Dendritic cell treated with granulocyte-macrophage colony-stimulating factor and Interleukin-4, amounts not matched to agents 40 ng/mL and 50 ng/mL, for 4 days (primary cell): ENCODE results near the gene CCL1.

Experiments used
- H3K27ac Mint-ChIP-seq: one replicate; pipeline ENCODE4 v1.8.0; 2022; ENCODE audit warnings: mild to moderate bottlenecking, mixed read lengths
- H3K27me3 Mint-ChIP-seq: one replicate; pipeline ENCODE4 v1.8.0; 2022; ENCODE audit warnings: mild to moderate bottlenecking, mixed read lengths
- H3K36me3 Mint-ChIP-seq: one replicate; pipeline ENCODE4 v1.8.0; 2022; ENCODE audit warnings: low read depth, mixed read lengths
- H3K4me1 Mint-ChIP-seq: one replicate; pipeline ENCODE4 v1.8.0; 2022; ENCODE audit warnings: low read depth, mixed read lengths
- H3K4me3 Mint-ChIP-seq: one replicate; pipeline ENCODE4 v1.8.0; 2022; ENCODE audit warnings: mild to moderate bottlenecking, moderate library complexity, mixed read lengths
- H3K9me3 Mint-ChIP-seq: one replicate; pipeline ENCODE4 v1.8.0; 2022; ENCODE audit warnings: mixed read lengths
- intact Hi-C: fragments of 100-400 bp; cut with micrococcal nuclease; formaldehyde crosslinking; loops from one replicate; pipeline ENCODE4 v1.15.0; 2022

CCL1 gene

DNA sequence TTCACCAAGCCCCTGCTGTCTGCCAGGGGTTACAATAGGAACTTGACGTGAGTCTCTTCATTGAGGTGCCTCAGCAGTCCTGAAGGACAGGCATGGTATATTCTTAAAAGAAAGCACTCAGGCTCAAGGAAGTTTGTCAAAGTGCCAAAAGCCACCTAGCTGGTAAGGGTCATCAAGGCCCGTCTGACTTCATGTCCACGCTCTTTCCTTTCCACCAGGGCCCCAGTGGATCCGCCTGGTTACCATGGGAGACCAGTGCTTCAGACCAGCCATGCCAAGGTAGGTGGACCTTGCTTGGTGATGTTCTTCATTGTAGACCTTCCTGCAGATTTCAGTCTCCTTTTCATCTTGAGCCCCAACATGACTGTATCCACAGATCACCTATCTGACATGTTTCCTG lies 27.6 kb upstream of the CCL1 start:
- no peaks in the 10 kb centered on the region for H3K36me3 Mint-ChIP-seq
- no peak overlapping the region for H3K27ac Mint-ChIP-seq
- H3K27me3 Mint-ChIP-seq: peaks cover 27% of the 10 kb centered on the region
- H3K9me3 Mint-ChIP-seq: no peaks in the 10 kb centered on the region
- H3K4me1 Mint-ChIP-seq: peaks cover 41% of the 10 kb centered on the region
- intact Hi-C loops: no loop called here
- H3K4me3 Mint-ChIP-seq: no peak overlapping the region

DNA sequence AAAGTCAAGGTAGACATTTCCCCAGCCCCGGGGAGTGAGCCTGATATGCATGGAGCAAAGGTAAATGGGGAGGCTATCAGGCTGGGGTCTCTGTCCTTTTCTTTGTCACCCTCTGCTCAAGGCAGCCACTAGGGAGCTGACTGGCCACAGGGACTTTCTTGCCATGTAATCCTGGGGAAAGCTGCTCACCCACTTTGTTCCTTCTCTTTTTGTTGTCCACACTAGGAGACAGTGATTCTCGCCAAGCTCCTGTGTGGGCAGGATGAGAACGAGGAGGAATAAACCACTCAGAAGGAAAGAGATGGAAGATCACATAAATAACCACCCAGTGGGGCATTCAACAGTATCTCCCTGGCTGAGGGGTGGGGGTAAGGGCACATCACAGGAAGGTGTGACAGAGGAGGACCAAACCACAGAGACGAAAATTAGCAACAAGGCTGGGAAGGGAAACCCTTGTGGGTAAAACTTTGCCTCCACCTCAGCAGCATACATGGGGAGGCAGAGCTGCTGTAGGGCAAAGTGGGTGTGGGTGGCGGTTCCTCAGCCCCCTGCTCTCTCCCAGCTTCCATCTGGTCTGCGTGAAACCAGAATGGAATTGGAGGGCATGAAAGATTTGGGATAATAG lies 26.2 kb upstream of the CCL1 start:
- H3K4me1 Mint-ChIP-seq: peaks cover 54% of the 10 kb centered on the region
- peaks cover 22% of the 10 kb centered on the region for H3K27me3 Mint-ChIP-seq
- H3K36me3 Mint-ChIP-seq: no peaks in the 10 kb centered on the region
- H3K27ac Mint-ChIP-seq: peak overlapping the region; percentile 44
- no peaks in the 10 kb centered on the region for H3K9me3 Mint-ChIP-seq
- no peak overlapping the region for H3K4me3 Mint-ChIP-seq
- intact Hi-C loops: no loop called here

DNA sequence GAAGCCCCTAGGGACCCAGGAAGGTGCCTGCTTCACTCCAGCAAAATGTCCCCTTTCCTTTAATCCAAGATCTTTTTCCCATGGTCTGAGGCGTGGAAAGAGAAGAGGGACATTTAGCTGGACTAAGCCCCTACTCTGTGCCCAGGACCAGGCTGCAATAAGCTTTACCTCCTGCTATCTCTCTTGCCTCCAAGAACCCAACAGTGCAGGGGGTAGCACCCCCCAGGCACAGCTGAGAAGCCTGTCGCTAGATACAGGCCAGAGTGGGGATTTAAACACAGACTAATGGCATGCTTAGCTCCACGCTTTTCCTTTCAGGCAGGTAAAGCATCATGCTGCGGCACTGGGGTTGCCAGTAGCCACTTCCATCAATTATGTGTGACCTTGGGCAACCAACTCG lies 24.5 kb upstream of the CCL1 start:
- H3K36me3 Mint-ChIP-seq: no peaks in the 10 kb centered on the region
- no peak overlapping the region for H3K4me3 Mint-ChIP-seq
- peaks cover 22% of the 10 kb centered on the region for H3K27me3 Mint-ChIP-seq
- H3K4me1 Mint-ChIP-seq: peaks cover 59% of the 10 kb centered on the region
- intact Hi-C loops: no loop called here
- peak overlapping the region; percentile 84 for H3K27ac Mint-ChIP-seq
- H3K9me3 Mint-ChIP-seq: no peaks in the 10 kb centered on the region

DNA sequence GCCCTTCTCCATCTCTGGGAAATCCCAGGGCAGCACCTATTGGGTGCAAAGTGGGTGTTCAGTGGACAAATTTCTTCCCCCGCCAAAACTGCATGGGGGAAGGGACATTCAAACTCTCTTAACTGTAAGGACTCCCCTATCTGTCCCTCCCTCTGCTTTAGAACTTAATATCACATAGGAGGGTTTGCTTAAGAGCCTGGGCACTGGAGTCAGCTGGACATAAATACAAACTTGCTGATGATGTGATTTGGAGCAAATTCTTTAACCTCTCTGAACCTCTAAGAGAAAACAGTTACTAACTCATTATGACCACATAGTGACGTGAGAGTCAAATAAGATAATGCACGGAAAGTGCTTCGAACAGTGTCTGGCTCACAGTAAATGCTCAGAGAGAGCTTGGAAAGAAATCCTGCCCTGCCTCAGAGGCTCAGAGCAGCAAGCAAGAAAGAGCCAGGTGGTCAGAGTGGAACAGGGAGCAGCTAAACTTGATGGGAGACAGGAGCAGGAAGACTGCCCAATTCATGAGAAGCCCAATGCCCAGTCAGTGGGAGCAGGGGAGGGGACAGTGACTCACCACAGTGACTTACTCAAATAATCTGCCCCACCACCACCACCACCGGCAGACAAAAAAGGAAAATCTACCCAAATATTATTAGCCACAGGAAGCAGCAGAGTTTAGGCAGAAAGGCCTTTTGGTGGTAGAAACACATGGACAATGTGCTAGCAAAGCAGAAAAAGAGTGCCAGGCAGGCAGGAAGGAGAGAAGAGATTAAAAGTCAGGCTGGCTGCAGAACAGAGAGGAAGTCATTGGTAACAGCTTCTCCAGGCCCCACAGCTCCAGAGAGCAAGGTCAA lies 23.9 kb upstream of the CCL1 start:
- Mint-ChIP-seq H3K27ac (peak overlapping the region; percentile 84), H3K4me3 (peak overlapping the region; percentile 2), H3K9me3 (no peaks in the 10 kb centered on the region), H3K4me1 (peaks cover 65% of the 10 kb centered on the region), H3K36me3 (no peaks in the 10 kb centered on the region), H3K27me3 (peaks cover 20% of the 10 kb centered on the region)
- intact Hi-C loops: no loop called here

DNA sequence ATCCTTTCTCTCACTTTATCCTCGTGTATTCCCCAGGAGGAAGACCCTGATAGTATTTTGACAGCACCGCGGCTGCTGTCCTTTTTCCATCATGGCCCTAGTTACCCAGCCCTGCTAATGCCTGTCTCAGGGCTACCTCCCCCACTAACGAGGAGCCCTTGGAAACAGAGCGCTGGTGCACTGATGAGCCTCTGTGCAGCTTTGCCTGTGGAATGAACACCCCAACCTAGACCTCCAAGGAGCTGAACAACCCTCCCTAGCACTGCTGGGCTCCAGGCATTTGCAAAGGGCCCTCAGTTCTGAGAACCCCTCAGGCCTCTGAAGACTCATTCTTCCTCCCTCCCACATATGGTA lies 23.3 kb upstream of the CCL1 start:
- H3K4me1 Mint-ChIP-seq: peaks cover 66% of the 10 kb centered on the region
- H3K27ac Mint-ChIP-seq: peak overlapping the region; percentile 84
- H3K4me3 Mint-ChIP-seq: no peak overlapping the region
- intact Hi-C loops: no loop called here
- H3K9me3 Mint-ChIP-seq: no peaks in the 10 kb centered on the region
- peaks cover 19% of the 10 kb centered on the region for H3K27me3 Mint-ChIP-seq
- no peaks in the 10 kb centered on the region for H3K36me3 Mint-ChIP-seq

DNA sequence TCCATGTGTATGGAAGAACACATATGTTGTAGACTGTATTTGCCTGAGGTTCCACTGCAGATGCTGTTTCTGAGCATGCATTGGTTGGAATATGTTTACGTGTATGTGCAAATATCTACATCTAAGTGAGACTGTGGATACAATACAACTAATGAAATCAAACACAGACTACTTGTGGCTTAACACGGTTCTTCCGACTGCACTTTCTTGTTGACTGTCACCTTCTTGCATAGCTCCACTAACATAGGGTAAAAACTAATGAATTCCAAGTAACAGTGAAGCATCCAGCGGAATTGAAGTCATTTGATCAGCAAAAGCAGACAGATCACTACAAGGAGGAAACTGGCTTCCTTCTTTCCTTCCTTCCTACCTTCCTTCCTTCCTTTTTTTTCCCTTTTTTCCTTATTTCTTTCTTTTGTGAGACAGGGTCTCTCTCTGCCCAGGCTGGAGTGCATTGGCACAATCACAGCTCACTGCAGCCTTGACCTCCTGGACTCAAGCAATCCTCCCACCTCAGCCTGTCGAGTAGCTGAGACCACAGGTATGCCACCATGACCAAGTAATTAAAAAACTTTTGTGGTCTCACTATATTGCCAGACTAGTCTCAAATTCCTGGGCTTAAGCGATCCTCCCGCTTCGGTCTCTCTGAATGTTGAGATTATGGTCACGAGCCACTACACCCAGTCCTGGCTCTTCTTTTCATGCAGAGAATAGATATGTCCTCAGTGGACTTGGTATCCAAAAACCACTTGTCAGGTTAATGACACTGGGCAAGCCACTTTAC lies 22.0 kb upstream of the CCL1 start:
- Mint-ChIP-seq H3K27me3 (peaks cover 14% of the 10 kb centered on the region), H3K4me1 (peaks cover 78% of the 10 kb centered on the region), H3K27ac (peak overlapping the region; percentile 68), H3K36me3 (no peaks in the 10 kb centered on the region), H3K9me3 (no peaks in the 10 kb centered on the region), H3K4me3 (no peak overlapping the region)
- intact Hi-C loops: no loop called here

DNA sequence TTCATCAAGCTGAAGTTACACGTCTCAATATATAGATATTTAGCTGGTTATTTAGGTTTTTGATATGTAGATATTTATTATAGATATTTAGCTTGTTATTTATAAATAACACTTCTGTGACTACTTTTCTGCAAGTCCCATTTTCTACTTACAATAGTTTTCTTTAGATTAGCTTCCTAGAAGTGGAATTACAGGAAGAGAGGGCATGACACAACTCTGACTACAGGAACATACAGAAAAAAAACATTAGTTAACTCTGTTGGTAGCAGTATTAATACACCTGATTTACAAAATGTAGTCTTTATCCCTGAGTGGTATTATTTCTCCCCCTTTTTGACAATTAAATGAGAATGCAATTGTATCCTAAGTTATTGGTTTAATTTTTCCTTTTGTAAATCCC lies 21.2 kb upstream of the CCL1 start:
- Mint-ChIP-seq H3K36me3 (no peaks in the 10 kb centered on the region), H3K4me3 (no peak overlapping the region), H3K9me3 (no peaks in the 10 kb centered on the region), H3K27me3 (peaks cover 9% of the 10 kb centered on the region), H3K4me1 (peaks cover 83% of the 10 kb centered on the region), H3K27ac (no peak overlapping the region)
- intact Hi-C loops: no loop called here

DNA sequence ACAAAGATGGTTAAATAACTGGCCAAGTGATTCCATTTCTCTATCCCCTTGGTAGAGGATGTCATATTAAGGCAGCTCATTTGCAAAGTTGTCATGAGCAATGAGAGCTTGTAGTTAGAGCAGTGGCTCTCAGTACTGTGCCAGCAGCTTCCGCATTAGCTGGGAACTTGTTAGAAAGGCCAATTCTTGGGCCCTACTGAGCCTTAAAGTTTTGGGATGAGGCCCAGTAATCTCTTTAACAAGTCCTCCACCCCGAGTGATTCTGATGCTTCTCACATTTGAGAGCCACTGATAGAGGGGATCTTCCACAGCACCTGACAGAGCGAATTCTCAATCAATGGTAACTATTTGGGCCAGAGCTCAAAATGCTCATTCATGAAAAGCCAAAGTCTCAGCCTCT lies 20.2 kb upstream of the CCL1 start:
- H3K4me3 Mint-ChIP-seq: no peak overlapping the region
- H3K27ac Mint-ChIP-seq: peak overlapping the region; percentile 77
- intact Hi-C loops: no loop called here
- H3K4me1 Mint-ChIP-seq: peaks cover 80% of the 10 kb centered on the region
- peaks cover 3% of the 10 kb centered on the region for H3K27me3 Mint-ChIP-seq
- H3K9me3 Mint-ChIP-seq: no peaks in the 10 kb centered on the region
- H3K36me3 Mint-ChIP-seq: no peaks in the 10 kb centered on the region

DNA sequence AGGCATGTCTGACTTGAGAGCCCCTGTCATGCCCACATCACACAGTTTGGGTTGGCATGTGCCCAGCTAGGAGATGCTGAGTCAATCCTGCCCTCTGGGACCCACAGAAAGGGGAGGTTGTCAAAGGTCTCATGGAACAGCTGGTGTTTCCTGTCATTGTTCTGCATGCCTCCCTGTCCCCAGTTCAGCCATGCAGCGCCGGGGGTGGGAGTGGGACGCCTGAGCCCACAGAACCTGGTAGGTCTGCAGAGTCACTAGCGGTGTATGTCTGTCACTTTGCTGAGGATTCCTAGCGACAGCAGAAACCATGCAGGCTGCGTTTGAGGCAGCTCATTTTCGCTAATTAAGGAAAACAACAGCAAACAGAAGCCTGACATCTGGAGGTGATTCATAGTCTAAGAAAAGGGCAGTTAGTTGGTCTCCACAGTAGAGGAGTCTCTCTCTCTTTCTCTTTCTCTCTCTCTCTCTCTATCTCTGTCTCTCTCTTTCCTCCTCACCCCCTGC lies 19.6 kb upstream of the CCL1 start:
- H3K27me3 Mint-ChIP-seq: peaks cover 3% of the 10 kb centered on the region
- no peaks in the 10 kb centered on the region for H3K36me3 Mint-ChIP-seq
- intact Hi-C loops: no loop called here
- no peak overlapping the region for H3K4me3 Mint-ChIP-seq
- H3K27ac Mint-ChIP-seq: peak overlapping the region; percentile 77
- no peaks in the 10 kb centered on the region for H3K9me3 Mint-ChIP-seq
- peaks cover 80% of the 10 kb centered on the region for H3K4me1 Mint-ChIP-seq

DNA sequence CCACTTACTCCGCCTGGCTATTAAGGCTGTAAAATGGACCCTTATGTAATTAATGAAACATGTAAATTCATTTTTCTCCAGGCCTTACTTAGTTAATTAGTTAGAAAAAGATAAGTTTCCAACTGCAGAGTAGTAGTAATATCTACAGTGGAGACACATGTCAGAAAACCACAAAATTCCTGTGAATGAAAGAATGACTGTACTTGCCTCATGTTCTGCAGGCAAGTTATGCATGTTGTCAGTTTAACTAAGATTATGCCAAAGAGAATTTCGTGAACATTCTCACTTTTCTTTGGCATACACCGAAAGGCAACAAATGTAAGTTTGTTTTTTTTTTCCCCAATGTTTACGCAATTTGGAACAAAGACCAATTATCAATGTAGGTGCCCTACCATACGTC lies 16.8 kb upstream of the CCL1 start:
- intact Hi-C loops: no loop called here
- Mint-ChIP-seq H3K4me1 (peaks cover 77% of the 10 kb centered on the region), H3K27me3 (peaks cover 3% of the 10 kb centered on the region), H3K27ac (peak overlapping the region; percentile 72), H3K9me3 (no peaks in the 10 kb centered on the region), H3K36me3 (no peaks in the 10 kb centered on the region), H3K4me3 (no peak overlapping the region)

DNA sequence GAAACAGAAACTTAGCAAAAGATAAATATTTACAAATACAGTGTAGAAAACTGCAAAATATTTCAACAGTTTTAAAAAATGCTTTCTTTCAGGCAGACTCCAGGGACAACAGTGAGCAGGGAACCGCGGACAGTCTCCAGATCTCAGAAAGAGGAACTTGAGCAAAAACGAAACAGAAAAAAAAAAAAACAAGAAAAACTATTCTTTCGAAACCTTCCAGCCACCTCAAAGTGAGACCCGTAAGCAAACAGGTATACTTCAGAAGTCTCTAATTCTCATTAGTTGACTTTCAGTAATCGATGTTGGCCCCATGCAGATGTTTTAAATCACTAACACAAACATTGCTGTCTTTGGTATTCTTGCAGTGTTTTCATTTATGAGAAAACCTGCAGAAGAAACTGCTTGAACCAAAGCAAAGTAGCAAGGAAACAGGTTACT lies 15.7 kb upstream of the CCL1 start:
- Mint-ChIP-seq H3K36me3 (no peaks in the 10 kb centered on the region), H3K4me3 (peak overlapping the region; percentile 13), H3K9me3 (no peaks in the 10 kb centered on the region), H3K27ac (peak overlapping the region; percentile 72), H3K4me1 (peaks cover 71% of the 10 kb centered on the region), H3K27me3 (peaks cover 3% of the 10 kb centered on the region)
- intact Hi-C loops: no loop called here

DNA sequence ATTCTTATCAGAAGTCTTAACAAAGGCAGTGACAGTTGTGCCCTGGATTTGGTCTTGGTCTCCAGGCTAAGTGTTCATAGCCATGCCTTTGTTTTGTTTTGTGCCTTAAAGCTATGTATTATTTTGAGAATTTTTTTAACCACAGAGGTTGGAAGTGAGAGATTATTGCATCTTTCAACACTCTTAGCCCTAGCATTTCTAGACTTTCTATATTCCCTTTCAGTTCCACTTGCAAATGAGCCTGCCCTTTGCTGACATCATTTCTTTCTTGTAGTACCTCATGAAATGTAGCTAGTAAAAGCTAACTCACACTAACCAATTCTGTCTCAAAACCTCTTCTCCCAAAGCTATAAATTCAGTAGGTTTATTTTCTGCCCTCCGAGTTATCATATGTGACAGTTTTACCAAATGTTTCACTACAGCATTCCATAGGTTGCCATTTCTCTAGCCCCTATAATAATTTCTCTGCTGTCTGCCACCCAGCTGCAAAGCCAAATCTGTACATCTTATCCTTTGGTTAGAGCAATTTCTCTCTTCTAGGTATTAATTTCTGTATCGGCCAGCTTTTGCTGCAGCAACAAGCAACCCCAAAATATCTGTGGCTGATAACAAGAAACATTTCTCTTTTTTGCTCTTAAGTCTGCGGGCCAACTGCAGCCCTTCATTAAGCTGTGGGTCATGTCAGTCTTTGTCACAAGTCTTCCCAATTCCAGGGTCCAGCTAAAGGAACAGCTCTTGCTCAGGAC lies 14.2 kb upstream of the CCL1 start:
- H3K27me3 Mint-ChIP-seq: peaks cover 5% of the 10 kb centered on the region
- H3K4me3 Mint-ChIP-seq: no peak overlapping the region
- peaks cover 62% of the 10 kb centered on the region for H3K4me1 Mint-ChIP-seq
- no peaks in the 10 kb centered on the region for H3K9me3 Mint-ChIP-seq
- peak overlapping the region; percentile 72 for H3K27ac Mint-ChIP-seq
- intact Hi-C loops: no loop called here
- no peaks in the 10 kb centered on the region for H3K36me3 Mint-ChIP-seq

DNA sequence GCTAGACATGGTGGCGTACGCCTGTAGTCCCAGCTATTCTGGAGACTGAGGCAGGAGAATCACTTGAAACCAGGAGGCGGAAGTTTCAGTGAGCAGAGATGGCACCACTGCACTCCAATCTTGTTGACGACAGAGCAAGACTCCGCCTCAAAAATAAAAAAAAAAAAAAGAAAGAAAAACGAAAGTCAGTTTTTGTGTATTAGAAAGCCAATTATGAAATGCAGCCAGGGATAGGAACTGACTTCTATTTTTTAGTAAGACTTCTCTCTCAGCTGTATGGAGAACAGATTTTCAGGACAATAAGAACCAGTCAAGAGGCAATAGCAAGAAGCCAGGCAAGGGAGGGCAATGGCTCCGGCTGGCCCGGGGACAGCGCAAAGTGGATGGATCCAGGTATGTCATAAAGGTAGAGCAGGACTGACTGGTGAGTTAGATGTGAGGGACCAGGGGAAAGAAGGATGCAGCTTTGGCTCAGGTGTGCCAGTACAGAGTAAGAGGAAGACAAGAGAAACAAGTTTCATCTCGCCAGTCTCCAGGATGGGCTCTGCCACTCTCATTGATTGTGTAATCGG lies 12.5 kb upstream of the CCL1 start:
- H3K27ac Mint-ChIP-seq: no peak overlapping the region

More for the DNA sequence above, 12.5 kb upstream of the CCL1 start:
- no peaks in the 10 kb centered on the region for H3K36me3 Mint-ChIP-seq
- peaks cover 5% of the 10 kb centered on the region for H3K27me3 Mint-ChIP-seq
- H3K9me3 Mint-ChIP-seq: no peaks in the 10 kb centered on the region
- H3K4me1 Mint-ChIP-seq: peaks cover 50% of the 10 kb centered on the region
- intact Hi-C loops: no loop called here
- no peak overlapping the region for H3K4me3 Mint-ChIP-seq
